ENCODE measurements around the gene HPN.
"Not testable (repeated sequence)": the region's sequence is repeated elsewhere in the genome, so short reads cannot be mapped to it uniquely, and the experiment has no call there.

The HPN gene

GRCh38 chr19:35041548-35042055, at the start of gene HPN:
HPN (plus strand) TSS chr19:35041721; CDS start chr19:35042507, 786 bp downstream.
- no peak for DNase-seq

- not testable (repeated sequence) for DNase-seq
These were observed 48.9 kb upstream of the HPN start for GRCh38 chr19:34992582-34992981.

- DNase-seq, result no peak
These were observed 47.3 kb upstream of the HPN start for GRCh38 chr19:34994286-34994642.

GRCh38 chr19:34994643-34995541, 46.6 kb upstream of the HPN start:
- DNase-seq, result no peak

GRCh38 chr19:34995551-34995950, 46.0 kb upstream of the HPN start:
- DNase-seq, result no peak

GRCh38 chr19:34997071-34997617, 44.4 kb upstream of the HPN start:
- no peak for DNase-seq

- not testable (repeated sequence) for DNase-seq
These were observed 43.3 kb upstream of the HPN start for GRCh38 chr19:34998224-34998623.

GRCh38 chr19:34998777-34999497, 42.6 kb upstream of the HPN start:
- DNase-seq, result no peak

- peak; percentile 91 for DNase-seq
These were observed 41.8 kb upstream of the HPN start, which contains the start of gene GRAMD1A for GRCh38 chr19:34999498-35000337. GRAMD1A (plus strand) TSS chr19:35000323; CDS start chr19:35000479, 156 bp downstream.

GRCh38 chr19:35000338-35000646, 41.2 kb upstream of the HPN start:
- no peak for DNase-seq

GRCh38 chr19:35000647-35001501, 40.6 kb upstream of the HPN start:
- peak; percentile 83 for DNase-seq

- no peak for DNase-seq
These were observed 39.4 kb upstream of the HPN start for GRCh38 chr19:35002037-35002535.

- no peak for DNase-seq
These were observed 36.8 kb upstream of the HPN start for GRCh38 chr19:35004517-35005255.

GRCh38 chr19:35005256-35005977, 36.1 kb upstream of the HPN start:
- DNase-seq, result no peak

- DNase-seq, result not testable (repeated sequence)
These were observed 35.5 kb upstream of the HPN start for GRCh38 chr19:35006007-35006341.

- DNase-seq, result no peak
These were observed 35.1 kb upstream of the HPN start for GRCh38 chr19:35006342-35006998.

GRCh38 chr19:35006999-35007365, 34.5 kb upstream of the HPN start:
- no peak for DNase-seq

GRCh38 chr19:35007427-35007826, 34.1 kb upstream of the HPN start:
- DNase-seq, result not testable (repeated sequence)

GRCh38 chr19:35008891-35009341, 32.6 kb upstream of the HPN start:
- no peak for DNase-seq

Data from activated effector memory CD4-positive, alpha-beta T cell treated with anti-CD3 and anti-CD28 coated beads, Interleukin-2, amount 50 U/mL, for 16 hours (primary cell).